ENCODE data around the gene CXorf49.
"Not testable (repeated sequence)": the region's sequence is repeated elsewhere in the genome, so short reads cannot be mapped to it uniquely, and the experiment has no call there.

The CXorf49 gene

DNA sequence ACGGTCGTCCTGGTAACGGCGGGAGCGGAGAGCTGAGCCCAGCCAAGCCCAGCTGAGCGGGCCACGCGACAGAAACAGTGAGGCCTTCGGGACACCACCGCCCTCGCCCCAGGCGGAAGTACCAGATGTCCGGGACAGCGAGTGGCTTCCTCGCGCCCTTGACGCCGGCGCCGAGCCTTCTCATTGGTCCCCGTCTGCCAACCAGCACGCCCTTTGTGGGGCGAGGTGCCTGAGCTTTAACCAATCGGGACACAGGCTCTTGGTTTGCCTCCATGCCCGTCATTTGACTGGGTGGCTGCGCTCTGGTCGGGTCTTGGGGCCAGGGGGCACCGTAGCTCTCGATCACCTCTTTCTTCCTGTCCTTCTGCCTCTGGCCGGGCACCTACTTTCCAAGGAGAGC, at the start of gene CXorf49:
TSS of gene CXorf49 (minus strand) at position 101 of the 400 bp plus-strand sequence. CDS start 134 bp downstream, outside the sequence.
- DNase-seq = not testable (repeated sequence)

DNA sequence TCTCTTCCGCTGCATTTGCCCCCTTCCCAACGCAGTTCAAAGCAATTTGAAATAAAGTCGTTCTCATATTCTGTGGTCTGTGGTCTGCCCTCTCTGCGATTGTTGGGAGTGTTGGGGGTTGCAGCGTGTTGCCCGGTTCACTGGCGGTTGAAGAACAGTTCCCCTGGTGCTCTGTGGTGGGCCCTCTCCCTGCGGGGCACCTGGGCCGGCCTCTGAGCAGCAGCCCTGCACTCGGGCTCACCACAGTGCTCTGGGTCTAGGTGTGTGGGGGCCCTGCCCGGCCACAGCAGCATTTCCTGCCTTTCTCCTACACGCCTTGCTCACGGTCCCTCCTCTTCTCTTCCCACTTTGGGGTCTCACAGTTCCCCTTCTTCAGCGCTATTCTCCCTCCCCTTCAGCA, 49.0 kb upstream of the CXorf49 start:
- not testable (repeated sequence) for DNase-seq

DNA sequence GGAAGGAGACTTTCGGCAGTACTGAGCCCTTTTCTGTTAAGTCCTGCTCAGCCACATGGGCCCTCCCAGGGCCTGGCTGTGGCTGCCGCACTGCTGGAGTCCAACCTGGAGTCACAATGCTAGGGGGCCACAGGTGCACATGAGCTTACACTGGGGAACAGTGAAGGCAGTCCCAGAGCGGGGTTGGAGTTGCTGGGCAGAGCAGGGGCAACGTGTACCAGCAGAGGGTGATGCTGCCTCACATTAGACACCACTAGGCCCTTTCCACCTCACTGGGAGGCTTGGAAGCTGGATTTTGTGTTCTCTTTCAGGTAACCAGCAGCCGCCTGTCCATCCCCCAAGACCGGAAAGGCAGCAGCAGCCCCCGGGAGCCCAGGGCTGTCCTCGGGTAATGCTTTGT, 47.5 kb upstream of the CXorf49 start:
- DNase-seq = not testable (repeated sequence)

DNA sequence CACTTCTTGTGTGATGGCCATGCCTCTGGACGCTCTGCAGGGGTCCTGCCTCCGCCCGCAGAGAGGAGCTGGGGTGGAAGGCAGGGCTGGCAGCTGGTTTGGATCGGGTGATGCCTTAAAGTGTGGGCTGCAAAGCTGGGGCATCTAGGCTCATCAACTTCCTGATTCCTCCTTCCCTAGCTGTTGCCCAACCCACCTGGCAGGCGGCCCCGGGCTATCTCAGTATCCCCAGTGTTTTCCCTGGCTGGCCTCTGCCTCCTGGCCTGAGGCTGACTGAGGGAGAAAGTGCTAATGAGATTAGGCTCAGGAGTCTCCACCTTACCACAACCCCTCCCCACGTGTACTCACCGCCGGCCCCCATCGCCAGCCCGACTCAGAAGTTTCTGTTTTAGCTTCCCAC, 46.7 kb upstream of the CXorf49 start:
- DNase-seq = not testable (repeated sequence)

DNA sequence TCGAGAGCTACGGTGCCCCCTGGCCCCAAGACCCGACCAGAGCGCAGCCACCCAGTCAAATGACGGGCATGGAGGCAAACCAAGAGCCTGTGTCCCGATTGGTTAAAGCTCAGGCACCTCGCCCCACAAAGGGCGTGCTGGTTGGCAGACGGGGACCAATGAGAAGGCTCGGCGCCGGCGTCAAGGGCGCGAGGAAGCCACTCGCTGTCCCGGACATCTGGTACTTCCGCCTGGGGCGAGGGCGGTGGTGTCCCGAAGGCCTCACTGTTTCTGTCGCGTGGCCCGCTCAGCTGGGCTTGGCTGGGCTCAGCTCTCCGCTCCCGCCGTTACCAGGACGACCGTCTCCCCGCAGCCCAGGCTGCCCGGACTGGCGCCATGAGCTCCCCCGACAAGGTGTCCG, 45.0 kb upstream of the CXorf49 start, which contains the start of gene CXorf49B:
TSS of gene CXorf49B (plus strand) at position 301 of the 400 bp plus-strand sequence. CDS start at position 376, 75 bp downstream.
- DNase-seq = not testable (repeated sequence)

DNA sequence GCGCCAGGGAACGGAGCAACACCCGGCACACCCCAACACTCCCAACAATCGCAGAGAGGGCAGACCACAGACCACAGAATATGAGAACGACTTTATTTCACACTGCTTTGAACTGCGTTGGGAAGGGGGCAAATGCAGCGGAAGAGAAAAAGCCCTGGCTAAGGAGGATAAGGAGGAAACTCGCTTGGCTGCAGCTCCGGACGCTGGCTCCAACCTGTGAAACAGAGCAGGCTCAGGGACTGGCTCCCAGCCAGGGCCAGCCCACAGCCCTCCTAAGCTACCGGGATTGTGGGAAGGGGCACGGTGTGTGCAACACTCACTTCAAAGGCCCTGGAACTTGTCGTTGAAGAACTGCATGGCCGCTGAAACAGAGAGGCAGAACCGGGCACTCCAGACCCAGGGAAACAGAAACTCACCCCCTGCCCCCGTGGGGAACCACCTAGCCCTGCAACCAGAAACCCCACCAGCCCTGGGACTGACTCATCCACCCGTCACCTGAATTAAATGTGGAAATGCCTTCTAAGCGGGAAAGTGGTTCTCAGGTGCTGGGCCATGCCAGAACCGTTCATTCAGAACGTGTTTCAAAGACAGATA, 42.7 kb upstream of the CXorf49 start:
- DNase-seq = not testable (repeated sequence)

DNA sequence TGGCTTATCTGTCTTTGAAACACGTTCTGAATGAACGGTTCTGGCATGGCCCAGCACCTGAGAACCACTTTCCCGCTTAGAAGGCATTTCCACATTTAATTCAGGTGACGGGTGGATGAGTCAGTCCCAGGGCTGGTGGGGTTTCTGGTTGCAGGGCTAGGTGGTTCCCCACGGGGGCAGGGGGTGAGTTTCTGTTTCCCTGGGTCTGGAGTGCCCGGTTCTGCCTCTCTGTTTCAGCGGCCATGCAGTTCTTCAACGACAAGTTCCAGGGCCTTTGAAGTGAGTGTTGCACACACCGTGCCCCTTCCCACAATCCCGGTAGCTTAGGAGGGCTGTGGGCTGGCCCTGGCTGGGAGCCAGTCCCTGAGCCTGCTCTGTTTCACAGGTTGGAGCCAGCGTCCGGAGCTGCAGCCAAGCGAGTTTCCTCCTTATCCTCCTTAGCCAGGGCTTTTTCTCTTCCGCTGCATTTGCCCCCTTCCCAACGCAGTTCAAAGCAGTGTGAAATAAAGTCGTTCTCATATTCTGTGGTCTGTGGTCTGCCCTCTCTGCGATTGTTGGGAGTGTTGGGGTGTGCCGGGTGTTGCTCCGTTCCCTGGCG, 2.3 kb upstream of the CXorf49 start:
- not testable (repeated sequence) for DNase-seq

DNA sequence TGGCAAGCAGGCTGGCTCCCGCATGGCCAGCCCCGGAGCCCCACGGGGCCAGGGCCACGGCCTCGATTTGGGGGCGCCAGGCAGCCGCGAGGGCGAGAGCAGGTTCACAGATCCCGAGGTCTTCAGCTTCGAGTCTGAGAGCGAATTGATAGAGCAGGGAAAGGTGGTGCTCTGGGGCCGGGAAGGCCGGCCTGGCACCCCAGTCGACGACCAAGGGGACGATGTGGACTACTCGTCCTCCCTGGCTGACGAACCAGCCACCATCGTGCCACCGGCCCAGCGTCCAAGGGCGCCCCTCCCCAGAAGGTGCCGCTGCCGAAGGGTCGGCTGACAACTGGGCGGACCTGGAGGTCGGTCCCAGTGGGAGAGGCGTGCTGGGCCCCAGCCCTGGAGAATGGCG, 1.1 kb upstream of the CXorf49 start:
- not testable (repeated sequence) for DNase-seq

DNA sequence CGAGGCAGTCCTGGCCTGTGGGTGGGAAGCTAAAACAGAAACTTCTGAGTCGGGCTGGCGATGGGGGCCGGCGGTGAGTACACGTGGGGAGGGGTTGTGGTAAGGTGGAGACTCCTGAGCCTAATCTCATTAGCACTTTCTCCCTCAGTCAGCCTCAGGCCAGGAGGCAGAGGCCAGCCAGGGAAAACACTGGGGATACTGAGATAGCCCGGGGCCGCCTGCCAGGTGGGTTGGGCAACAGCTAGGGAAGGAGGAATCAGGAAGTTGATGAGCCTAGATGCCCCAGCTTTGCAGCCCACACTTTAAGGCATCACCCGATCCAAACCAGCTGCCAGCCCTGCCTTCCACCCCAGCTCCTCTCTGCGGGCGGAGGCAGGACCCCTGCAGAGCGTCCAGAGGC, 1.8 kb downstream of the CXorf49 start:
- DNase-seq = not testable (repeated sequence)

DNA sequence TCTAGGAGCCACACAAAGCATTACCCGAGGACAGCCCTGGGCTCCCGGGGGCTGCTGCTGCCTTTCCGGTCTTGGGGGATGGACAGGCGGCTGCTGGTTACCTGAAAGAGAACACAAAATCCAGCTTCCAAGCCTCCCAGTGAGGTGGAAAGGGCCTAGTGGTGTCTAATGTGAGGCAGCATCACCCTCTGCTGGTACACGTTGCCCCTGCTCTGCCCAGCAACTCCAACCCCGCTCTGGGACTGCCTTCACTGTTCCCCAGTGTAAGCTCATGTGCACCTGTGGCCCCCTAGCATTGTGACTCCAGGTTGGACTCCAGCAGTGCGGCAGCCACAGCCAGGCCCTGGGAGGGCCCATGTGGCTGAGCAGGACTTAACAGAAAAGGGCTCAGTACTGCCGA, 2.5 kb downstream of the CXorf49 start:
- not testable (repeated sequence) for DNase-seq

DNA sequence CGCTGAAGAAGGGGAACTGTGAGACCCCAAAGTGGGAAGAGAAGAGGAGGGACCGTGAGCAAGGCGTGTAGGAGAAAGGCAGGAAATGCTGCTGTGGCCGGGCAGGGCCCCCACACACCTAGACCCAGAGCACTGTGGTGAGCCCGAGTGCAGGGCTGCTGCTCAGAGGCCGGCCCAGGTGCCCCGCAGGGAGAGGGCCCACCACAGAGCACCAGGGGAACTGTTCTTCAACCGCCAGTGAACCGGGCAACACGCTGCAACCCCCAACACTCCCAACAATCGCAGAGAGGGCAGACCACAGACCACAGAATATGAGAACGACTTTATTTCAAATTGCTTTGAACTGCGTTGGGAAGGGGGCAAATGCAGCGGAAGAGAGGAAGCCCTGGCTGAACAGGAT, 4.0 kb downstream of the CXorf49 start:
- not testable (repeated sequence) for DNase-seq

DNA sequence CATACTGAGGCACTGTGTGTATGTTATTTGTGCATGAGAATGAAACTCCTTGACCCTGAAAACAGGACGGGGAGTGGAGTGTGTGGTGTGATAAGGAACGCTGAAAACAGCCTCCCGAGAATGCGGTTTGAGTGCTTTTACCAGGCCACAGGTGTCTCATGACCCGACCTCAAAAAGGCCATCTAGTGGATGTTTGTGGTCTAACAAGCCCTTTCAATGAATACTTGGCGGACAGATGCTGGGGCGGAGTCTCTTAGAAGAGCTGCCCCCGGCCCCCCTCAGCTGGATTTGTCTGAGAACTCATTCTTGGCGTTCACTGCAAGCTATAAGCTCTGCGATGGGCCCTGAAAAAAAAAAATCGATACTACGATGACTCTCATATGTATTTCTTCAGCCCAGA, 15.2 kb downstream of the CXorf49 start:
- not testable (repeated sequence) for DNase-seq

DNA sequence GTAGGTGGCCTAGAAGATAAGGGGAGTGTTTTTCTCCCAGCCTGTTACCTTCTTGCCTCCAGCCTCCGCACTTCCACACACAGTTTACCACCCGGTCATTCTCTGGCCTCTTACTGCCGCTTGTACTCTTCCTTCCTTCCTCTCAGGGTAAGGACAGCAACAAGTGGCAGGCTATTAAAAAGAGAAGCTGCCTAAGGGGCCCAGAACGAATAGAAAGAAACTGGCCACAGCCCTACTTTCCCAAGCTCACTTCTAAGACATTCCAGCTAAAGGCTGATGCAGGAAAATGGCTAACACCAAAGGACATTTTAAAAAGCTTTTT, 19.1 kb downstream of the CXorf49 start:
- DNase-seq = not testable (repeated sequence)

DNA sequence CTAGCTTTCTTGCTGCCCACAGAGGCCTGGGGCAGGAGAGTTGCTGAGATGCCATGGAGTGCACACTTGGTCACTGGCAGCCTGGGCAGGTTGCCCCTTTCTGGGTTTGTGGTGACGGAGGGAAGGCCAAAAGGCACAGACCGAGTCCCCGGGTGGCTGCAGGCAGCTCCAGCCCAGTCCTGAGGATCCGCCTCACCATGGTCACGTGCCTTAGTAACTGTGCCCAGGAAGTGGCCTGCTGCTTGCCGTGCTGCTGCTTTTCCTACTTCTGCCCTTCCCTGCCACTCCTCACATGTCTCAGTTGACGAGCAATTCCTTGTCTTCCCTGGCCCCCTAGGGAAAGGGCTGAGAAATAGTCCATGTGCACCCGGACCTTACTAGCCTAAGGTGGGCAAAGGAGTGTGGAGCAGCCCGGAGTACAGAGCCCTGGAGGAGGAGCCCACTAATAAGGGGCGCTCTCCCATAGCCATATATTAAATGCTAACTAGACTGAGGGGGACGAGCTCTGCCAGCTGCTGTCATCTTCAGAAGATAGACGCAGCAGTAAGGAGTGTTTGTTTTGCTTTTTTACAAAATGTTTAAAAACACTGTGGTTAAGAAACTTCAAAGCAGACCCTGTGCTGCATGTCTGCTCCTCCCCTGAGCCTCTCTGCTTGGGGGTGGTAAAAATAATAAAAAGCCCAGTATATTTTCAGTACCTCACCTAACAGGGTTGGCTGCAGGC, 19.6 kb downstream of the CXorf49 start:
- DNase-seq = not testable (repeated sequence)

DNA sequence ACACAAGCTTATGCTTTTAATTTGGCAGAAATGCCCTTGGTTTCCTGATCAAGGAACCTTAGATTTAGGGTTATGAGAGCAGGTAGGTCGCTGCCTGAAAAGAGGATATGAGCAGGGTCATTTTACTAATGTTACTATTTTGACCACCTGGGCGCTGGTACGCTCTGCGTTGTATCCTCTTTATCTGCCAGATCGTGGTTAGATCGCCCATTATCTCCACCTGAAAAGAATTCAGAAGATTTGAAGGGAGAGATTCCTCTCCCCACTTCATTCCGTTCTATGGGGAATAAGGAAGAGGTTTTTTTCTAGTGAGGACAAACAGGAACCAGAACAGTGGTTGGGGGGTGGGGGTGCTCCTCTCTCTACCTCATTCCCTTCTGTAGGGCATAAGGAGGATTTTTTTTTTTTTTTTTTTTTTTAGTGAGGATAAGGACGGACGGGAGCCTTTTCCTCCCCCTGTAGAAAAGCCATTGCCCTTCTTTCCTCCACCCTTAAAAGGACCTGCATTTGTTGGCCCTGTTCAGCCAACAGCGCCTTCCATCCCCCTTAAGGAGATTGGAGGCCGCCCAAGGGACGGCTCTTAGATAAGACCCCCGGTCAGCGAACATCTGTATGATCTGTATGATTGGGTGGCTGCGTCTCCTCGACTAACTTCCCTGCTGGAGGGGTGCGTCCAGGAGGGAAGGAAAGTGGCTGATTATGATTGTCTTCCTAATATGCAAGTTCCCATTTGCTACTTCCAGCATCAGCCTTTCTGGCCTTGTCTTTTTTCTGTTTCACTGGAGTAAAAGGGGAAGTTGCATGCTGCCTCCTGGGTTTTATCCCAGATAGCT, 20.4 kb downstream of the CXorf49 start:
- not testable (repeated sequence) for DNase-seq

DNA sequence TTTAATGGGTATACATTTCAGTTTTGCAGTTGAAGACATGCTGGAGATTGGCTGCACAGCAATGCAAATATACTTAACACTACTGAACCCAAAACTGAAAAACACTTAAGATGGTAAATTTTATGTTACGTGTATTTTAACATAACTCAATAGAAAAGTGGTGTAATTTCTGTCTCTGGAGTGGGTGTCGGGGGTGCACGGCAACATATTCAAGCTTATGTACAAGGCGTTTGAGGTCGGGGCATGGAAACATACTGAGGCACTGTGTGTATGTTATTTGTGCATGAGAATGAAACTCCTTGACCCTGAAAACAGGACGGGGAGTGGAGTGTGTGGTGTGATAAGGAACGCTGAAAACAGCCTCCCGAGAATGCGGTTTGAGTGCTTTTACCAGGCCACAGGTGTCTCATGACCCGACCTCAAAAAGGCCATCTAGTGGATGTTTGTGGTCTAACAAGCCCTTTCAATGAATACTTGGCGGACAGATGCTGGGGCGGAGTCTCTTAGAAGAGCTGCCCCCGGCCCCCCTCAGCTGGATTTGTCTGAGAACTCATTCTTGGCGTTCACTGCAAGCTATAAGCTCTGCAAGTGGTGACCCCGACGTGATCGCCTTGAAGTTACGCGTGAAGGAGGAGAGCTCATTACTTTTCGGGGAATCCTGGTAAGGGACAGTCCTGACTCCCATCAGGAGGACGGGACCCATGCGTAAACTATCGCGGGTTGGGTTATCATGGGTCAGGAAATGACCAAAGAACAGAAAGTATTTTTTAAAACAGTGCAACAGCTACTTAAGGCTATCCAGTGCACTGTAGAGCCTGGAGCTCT, 21.2 kb downstream of the CXorf49 start:
- not testable (repeated sequence) for DNase-seq
